ENCODE data around the gene AKAP9.
"Not testable (repeated sequence)": the region's sequence is repeated elsewhere in the genome, so short reads cannot be mapped to it uniquely, and the experiment has no call there.

Gene AKAP9

DNA sequence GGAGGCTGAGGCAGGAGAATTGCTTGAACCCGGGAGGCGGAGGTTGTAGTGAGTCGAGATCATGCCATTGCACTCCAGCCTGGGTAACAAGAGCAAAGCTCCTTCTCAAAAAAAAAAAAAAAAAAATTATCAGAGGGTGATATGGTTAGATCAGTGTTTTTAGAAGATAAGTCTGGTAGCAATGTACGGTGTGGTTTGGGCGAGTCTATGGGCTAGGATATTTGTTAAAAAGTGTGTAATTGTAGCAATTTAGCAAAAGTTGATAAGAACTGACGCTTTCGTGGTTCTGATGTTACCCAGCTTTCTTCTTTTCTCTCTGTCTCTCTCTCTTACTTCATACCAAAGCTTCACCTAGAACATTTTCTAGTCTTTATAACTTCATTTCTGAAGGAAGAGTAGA, 200.5 kb downstream of the AKAP9 start:
- no peak for DNase-seq

DNA sequence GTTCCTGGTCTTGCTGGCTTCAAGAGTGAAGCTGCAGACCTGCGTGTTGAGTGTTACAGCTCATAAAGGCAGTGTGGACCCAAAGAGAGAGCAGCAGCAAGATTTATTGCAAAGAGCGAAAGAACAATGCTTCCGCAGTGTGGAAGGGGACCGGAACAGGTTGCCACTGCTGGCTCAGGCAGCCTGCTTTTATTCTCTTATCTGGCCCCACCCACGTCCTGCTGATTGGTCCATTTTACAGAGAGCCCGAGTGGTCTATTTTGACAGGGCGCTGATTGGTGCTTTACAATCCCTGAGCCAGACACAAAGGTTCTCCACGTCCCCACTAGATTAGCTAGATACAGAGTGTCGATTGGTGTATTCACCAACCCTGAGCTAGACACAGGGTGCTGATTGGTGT, 202.1 kb downstream of the AKAP9 start:
- not testable (repeated sequence) for DNase-seq

DNA sequence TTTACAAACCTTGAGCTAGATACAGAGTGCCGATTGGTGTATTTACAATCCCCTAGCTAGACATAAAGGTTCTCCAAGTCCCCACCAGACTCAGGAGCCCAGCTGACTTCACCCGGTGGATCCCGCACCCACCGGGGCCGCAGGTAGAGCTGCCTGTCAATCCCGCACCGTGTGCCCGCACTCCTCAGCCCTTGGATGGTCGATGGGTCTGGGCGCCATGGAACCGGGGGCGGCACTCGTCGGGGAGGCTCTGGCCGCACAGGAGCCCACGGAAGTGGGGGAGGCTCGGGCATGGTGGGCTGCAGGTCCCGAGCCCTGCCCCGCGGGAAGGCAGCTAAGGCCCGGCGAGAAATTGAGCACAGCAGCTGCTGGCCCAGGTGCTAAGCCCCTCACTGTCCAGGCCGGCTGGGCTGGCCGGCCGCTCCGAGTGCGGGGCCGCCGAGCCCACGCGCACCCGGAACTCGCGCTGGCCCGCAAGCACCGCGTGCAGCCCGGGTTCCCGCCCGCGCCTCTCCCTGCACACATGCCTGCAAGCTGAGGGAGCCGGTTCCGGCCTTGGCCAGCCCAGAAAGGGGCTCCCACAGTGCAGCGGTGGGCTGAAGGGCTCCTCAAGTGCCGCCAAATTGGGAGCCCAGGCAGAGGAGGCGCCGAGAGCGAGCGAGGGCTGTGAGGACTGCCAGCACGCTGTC, 202.7 kb downstream of the AKAP9 start:
- DNase-seq, result not testable (repeated sequence)

DNA sequence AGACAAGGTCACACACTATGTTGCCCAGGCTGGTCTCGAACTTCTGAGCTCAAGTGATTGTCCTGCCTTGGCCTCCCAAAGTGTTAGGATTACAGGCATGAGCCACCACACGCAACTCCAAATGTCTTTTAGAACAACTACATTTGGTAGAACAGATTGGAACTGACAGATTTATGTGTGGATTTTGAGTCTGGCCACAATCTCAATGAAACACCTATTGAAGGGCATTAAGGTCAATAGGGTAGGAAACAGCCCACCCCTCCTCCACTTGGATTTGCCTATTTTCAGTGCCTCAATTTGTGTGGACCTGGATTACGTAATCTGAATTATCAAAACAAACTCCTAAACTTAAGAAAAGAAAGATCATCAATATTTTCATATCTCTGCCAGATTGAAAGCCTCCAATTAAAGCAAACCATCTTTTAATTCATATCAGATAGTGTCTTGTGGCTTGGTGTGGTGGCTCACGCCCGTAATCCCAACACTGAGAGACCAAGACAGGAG, 209.1 kb downstream of the AKAP9 start:
- no peak for DNase-seq

DNA sequence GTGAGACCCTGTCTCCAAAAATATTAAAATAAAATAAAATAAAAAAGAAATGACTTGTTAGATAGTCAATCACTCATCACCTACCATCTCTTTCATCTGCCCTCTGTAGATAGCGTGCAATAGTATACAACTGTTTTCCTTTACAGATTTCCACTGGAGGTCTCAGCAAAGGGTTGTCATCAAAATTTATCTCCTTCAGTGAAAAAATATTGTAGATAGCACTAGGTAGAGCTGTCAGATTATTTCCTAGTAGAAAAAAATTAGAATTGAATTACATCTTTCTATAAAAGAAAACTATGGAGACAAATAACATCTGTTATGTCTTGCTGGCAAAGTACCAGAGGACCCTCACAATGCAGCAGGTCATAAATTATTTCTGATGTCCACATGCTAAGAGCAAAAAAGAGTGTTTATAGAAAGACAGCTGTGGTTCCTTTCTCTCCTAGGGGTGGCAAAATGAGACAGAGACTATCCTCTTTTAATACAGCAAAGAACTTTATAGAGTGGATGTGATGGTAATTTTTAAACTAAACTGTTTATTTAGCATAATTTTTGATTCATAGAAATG, 209.9 kb downstream of the AKAP9 start:
- no peak for DNase-seq

- DNase-seq, result no peak
Observed at GRCh38 chr7:92155108-92155739, 214.6 kb downstream of the AKAP9 start.

- DNase-seq, result no peak
Observed at GRCh38 chr7:92156990-92157389, 216.3 kb downstream of the AKAP9 start.

DNA sequence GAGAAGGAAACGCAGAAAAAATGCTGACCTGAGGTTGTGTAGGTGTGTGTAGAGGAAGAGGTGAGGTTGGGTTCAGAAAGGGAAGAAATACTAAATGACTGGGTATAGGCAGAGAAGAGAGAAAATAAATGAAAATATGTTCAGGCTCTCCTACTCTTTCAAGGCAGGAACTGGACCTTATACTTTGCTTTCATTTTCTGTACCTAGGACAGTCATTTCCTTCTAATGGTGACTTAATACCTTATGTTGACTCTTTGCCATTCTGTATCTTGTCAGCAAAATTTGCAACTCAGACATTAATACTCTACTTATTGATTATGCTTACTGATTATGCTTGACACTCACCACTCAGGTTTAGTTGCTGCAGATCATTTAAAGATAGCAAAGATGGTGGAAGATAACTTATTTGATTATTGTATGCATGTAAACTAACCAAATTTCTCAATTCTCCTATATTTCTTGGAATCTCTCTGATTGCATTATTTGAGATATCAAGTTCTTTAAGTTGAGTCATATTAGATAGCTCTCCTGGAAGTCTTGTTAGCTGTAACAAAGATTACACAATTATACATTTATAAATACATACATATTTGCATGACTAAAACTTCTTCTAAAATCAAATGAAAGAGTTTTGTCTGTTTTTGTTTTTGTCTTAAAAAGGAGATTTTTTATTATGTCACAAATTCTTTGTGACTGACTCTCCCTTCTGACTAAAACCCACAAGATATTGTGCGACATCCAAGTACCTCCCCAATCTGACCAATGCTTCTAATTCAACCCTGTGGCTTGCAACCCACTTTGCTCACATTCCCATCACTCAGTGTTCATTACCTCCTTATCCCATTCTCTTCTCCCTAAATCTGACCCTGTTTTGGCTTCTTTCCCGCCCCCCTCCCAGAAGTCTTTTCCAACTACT, 218.3 kb downstream of the AKAP9 start:
- no peak for DNase-seq

Measured in CD4-positive, alpha-beta T cell treated with Interleukin-17A for 1 hour (primary cell).